NB4 (cell line): ENCODE results near the gene TOM1L1.

Experiments used
- POLR2A ChIP-seq: IDR thresholded peaks from 2 replicates; pipeline ENCODE4 v1.6.1; 2011; ENCODE audit warnings: mild to moderate bottlenecking; ENCODE audit not compliant: insufficient read length; ENCODE audit errors: extremely low read depth
- TF ChIP-seq, protein P1 (sequence below): IDR thresholded peaks from one replicate; pipeline ENCODE4 v1.5.1; 2012; ENCODE audit warnings: low read depth, low read length
- TF ChIP-seq, protein P2 (sequence below): IDR thresholded peaks from 2 replicates; pipeline ENCODE4 v1.6.1; 2011; ENCODE audit warnings: low read depth, low read length

DNA sequence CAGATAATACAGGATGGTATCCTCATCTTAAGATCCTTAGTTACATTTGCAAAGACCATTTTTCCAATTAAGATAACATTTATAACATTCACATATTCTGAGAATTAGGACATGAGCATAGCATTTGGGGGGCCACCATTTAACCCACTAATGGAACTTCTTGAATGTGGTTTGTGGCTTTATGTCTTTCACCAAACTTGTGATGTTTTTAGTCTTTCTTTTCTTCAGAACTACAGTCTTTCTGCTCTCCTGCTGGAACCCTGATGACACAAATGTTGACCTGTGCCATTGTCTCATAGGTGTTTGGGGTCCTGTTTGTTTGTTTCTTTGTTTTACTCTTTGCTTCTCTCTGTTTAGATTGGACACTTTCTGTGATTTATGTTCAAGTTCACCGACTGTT, 44.6 kb downstream of the TOM1L1 start:
- TF ChIP-seq, protein P1, sequence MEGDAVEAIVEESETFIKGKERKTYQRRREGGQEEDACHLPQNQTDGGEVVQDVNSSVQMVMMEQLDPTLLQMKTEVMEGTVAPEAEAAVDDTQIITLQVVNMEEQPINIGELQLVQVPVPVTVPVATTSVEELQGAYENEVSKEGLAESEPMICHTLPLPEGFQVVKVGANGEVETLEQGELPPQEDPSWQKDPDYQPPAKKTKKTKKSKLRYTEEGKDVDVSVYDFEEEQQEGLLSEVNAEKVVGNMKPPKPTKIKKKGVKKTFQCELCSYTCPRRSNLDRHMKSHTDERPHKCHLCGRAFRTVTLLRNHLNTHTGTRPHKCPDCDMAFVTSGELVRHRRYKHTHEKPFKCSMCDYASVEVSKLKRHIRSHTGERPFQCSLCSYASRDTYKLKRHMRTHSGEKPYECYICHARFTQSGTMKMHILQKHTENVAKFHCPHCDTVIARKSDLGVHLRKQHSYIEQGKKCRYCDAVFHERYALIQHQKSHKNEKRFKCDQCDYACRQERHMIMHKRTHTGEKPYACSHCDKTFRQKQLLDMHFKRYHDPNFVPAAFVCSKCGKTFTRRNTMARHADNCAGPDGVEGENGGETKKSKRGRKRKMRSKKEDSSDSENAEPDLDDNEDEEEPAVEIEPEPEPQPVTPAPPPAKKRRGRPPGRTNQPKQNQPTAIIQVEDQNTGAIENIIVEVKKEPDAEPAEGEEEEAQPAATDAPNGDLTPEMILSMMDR, result no peak
- no peak for TF ChIP-seq POLR2A
- TF ChIP-seq, protein P2, sequence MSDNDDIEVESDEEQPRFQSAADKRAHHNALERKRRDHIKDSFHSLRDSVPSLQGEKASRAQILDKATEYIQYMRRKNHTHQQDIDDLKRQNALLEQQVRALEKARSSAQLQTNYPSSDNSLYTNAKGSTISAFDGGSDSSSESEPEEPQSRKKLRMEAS, result no peak
